G401 (cell line): ENCODE data around the gene KAT7. TPM values are rescaled to one million over a fixed set of nuclear protein-coding genes. Genes with fewer than 3 reads are reported as not detected.
A peak's percentile ranks its signal among the peaks of the same experiment; 100 is the strongest.

Source experiments
- DNase-seq: peaks from one replicate; pipeline ENCODE4 v3.0.0-alpha.2; 2015; ENCODE audit warnings: low spot score
- in situ Hi-C: cut with HindIII; loops from 2 replicates; pipeline ENCODE4 v1.10.0; 2016; ENCODE audit warnings: low sequenced_read_pairs, mixed read lengths
- total RNA-seq: library from RNA; depleted of rRNA; stranded (reverse); fragments of >200 nt; shearing (Covaris generic); gene quantifications from 2 replicates; pipeline ENCODE4 v1.2.3, GENCODE V29; 2014

KAT7 gene
- total RNA-seq, 1 experiment from 2014 or later: 35.8 TPM

DNA sequence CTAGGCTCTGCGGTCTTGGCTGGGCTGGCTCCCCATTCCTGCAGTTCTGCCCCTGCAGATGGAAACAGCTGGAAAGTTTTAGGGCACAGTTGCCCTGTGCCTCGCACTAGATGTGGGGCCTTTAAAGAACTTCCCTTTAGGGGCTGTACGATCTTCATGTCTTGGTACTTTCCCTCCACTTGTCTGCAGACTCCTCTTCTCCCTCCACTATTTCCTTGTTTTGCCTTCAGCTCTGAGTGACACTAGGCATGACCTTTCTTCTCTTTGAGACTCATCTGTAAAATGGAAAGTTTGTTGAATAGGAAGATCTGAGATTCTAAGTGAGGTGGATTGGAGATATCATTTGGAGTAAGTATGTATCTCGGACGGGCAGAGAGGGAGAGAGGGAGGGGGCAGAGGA is 65.6 kb downstream of the KAT7 start:
- in situ Hi-C loops: no loop called here
- no peak for DNase-seq

GRCh38 chr17:49858796-49859195 is 70.3 kb downstream of the KAT7 start:
- in situ Hi-C loops: no loop called here
- peak; percentile 77 for DNase-seq

- DNase-seq: no peak
- in situ Hi-C loops: no loop called here
Measured at GRCh38 chr17:49859991-49860953, 71.8 kb downstream of the KAT7 start.

- peak; percentile 78 for DNase-seq
- in situ Hi-C loops: no loop called here
Measured at GRCh38 chr17:49861150-49861884, 72.8 kb downstream of the KAT7 start.

DNA sequence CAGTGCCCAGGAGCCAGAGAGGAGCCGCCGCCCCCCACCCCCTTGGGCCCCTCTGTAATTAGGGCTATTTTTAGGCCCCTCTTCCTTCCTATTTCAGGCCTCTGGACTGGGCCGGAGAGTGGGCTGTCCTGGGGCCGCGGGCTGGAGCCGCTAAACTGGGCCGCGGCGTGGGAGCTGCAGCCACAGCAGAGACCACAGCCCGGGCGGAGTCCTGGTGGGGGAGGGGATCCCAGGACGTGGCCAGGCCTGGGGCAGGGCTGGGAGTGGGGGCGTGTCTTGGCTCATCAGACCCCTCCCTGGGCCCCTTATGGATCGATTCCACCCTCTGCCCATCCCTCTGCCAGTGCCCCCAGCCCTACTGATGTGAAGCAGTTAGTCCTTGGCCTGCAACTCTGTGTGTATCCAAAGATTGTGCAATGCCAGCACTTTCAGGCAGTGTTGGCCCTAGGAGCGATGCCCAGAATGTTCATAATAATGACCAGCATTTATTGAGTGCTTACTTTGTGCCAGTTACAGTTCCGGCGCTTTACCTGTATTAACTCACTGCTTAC is 74.4 kb downstream of the KAT7 start:
- in situ Hi-C loops: no loop called here
- DNase-seq: no peak

DNA sequence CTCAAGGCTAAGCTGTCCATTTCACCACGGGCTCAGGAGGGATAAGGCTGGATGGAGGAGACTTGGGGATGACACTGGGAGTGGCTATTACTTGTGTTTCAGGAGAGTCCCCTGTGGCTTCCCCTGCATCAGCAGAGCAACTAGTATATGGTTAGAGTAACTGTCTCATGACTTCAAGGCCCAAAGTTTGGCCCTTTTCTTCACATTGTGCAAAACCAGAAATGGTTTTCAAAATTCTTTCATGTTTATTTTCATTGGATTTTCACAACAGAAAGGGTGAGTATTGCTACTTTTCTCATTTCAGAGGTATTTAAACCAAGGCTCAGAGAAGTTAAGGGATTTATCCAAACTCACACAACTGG is 77.5 kb downstream of the KAT7 start:
- no peak for DNase-seq
- in situ Hi-C loops: no loop called here

DNA sequence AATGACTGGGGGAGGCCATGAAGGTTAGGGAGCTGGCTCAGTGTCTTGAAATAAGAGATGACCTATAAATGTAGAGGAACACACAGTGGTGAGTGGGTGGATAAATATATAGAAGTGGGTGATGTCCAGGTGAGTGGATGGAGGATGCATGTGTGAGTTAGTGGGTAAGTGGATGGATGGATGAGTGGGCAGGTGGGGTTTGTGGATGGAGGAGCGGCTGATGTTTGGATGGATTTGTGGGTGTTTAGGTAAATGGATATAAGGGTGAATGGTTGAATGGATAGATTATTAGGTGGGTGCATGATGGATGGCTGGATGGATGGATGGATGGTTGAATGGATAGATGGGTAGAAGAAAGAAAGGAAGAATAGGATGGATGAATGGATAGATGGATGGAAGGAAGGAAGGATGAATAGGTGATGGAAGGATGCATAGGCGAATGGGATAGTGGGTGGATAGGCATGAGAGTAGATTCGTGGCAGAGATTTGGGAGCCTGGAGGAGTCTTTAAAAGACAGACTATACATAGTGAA is 78.5 kb downstream of the KAT7 start:
- in situ Hi-C loops: no loop called here
- DNase-seq: no peak

GRCh38 chr17:49869038-49869374 is 80.5 kb downstream of the KAT7 start:
- no peak for DNase-seq
- in situ Hi-C loops: no loop called here

DNA sequence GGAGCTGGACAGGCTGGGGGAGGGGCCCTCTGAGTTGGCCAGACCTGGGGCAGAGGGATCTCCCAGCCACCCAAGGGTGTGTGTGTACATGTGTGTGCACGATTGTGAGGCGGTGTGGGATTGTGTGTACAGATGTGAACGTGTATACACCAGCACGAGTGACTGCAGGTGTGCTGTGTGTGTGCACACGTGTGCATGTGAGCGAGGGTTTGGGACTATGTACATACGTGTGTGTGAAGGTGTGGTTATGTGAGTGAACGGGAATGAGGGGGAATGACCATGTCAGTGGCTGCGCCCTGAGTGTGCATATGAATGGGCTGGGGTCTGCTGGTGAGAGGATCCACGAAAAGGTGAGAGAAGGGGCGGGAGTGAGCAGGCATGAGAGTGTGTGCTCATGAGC is 81.8 kb downstream of the KAT7 start:
- in situ Hi-C loops: no loop called here
- DNase-seq: no peak

GRCh38 chr17:49871211-49871610 is 82.7 kb downstream of the KAT7 start:
- in situ Hi-C loops: no loop called here
- no peak for DNase-seq

GRCh38 chr17:49872754-49873377 is 84.4 kb downstream of the KAT7 start:
- DNase-seq: no peak
- in situ Hi-C loops: no loop called here

DNA sequence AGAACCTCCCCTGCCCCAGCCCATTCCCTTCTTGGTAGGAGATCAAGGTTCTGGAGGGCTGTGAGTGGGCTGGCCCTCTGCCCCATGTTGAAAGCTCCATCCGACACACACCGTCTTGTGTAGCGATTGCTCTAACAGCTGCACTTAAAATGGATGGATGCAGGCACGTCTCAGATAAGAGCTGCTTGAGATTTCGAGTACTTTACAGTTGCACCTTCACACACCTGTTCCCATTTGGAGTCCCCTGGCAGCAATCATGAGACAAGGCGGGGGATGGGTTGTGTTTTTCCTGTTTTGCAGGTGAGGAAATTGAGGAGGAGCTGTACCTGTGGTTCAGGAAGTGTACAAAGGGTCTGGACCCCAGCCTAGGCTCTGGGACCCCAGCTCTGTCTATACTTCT is 85.0 kb downstream of the KAT7 start:
- in situ Hi-C loops: no loop called here

DNA sequence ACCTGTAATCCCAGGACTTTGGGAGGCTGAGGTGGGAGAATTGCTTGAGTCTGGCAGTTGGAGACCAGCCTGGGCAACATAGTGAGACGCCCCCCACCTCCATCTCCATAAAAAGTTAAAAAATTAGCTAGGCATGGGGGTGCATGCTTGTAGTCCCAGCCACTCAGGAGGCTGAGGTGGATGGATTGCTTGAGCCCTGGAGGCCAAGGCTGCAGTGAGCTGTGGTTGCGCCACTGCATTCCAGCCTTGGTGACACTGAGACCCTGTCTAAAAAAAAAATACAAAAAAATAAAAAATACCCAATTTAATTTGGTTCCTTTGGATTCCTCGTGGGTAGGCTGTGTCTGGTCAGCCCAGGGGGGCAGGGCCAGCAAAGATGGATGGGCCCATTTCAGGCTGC is 85.4 kb downstream of the KAT7 start:
- in situ Hi-C loops: no loop called here
- DNase-seq: no peak

More for the DNA sequence above, 85.0 kb downstream of the KAT7 start:
- DNase-seq: no peak

DNA sequence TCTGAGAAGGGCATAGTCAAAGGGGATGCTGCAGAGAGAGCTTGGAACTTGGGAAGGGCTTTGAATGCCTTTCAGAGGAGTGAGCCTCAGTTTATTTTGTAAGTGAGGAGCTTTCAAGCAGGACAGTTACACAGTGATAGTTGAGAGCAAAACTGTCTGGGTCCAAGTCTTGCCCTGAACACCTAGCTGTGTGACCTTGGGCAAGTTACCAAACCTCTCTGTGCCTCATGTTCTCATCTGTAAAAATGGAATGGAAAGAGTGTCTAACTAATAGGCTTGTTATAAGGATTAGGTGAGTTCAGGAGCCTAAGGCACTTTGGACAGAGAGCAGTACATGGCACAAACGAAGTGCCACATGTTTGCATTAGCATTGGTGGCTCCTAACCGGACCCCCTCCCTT is 86.4 kb downstream of the KAT7 start:
- in situ Hi-C loops: no loop called here
- DNase-seq: no peak

DNA sequence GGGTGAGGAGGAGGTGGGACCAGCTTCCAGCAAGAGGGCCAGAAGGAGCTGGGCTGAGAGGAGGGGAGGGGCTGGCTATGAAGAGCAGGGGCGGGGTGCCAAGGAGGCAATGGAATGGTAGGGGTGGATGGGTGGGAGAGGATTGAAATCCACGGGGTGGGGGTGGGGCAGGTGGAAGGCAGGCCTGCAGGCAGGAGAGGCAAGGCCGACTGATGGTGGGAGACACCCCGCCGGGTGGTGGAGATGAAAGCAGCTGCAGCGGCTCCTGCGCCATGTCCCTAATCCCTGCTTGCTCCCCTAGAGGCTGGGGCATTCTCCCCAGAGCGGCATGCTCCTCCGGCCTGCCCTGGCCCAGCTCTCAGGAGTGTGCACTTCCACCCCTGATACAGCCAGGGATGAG is 87.2 kb downstream of the KAT7 start:
- DNase-seq: no peak
- in situ Hi-C loops: no loop called here

- no peak for DNase-seq
- in situ Hi-C loops: no loop called here
Measured at GRCh38 chr17:49878931-49879904, 90.7 kb downstream of the KAT7 start.

DNA sequence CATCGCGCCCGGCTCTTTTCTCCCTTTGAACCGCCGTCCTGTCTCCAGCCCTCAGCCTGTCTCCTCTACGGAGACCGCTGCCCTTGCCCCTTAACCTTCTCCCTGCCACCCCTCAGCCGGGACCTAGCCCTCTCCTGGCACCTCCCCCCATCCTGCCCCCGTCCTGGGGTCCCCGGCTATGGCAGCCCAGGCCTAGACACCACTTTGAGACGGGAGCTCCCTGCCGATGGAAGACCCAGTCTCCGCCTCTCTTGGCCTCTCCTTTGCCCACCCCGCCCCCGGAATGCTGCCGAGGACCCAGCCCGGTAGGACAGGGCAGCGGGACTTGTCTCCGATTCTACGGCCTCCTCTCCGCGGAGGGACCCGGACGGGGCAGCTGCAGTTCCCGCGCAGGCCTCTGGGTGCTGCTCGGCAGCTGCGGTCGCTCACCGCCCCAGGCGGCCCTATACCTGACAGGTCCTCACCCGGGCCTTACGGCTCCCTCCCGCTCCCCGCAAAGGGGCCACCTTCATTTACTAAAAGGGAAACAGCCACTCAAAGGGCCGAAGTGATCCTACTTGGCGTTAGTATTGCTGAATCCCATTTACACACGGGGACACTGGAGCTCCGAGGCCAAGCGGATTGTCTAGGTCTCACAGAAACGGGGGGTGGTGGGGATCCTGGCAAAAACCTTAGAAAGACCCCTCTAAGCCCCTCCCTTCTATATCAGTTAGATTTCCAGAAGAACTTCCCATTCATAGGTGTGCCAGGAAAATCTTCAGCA is 92.0 kb downstream of the KAT7 start:
- in situ Hi-C loops: loop anchor here (5.0 kb wide), 1 partner anchor 97 kb away; no protein-coding TSS in a partner anchor
- DNase-seq: peak; percentile 61

GRCh38 chr17:49881054-49881402 is 92.5 kb downstream of the KAT7 start:
- in situ Hi-C loops: loop anchor here (5.0 kb wide), 1 partner anchor 96 kb away; no protein-coding TSS in a partner anchor
- DNase-seq: no peak
